SW 1271 (cell line): ENCODE data around the gene ATP2B2.

ENCODE experiments used
- DNase-seq, 2 experiments: peaks; one replicate each; lab custom pipeline; 2025; lab: John Stamatoyannopoulos, UW

The ATP2B2 gene

DNA sequence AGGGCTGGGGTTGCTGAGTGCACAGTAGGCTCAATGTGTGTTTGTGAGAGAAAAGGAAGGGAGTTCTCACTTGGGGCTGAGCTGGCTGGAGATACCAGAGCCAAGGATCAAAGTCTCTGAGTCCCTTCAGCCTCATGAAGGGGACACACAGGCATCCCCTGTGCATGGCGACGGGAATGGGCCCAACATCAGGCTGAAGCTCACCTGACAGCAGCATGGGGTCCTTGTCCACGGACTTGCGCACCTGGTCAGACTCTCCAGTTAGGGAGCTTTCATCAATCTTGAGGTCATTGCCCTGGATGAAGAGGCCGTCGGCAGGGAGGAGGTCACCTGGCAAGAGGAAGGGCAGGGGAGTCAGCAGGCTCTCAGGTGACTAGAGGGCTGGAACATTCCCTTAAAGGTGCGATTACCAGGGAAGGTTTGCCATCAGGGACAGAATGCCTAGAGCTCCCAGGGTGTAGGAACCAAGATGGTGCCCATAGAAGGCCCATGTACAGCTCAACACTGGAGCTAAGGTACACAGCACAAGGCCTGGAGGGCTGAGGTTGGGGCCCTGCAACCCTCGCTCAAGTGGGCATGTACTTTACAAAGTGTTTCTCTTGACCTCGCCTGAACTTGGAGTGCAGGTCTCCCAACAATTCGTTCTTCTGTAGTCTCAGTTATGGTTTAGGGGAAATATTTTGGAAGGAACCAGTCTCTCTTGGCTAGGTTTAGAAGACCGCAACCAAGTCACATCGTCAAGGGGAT lies 104.5 kb downstream of the ATP2B2 start:
- DNase-seq: no peak

GRCh38 chr3:10400050-10400748 lies 105.2 kb downstream of the ATP2B2 start:
- DNase-seq: no peak

GRCh38 chr3:10399634-10400033 lies 105.8 kb downstream of the ATP2B2 start:
- DNase-seq: no peak

- DNase-seq: no peak
Measured at GRCh38 chr3:10398341-10398740, 107.0 kb downstream of the ATP2B2 start.

DNA sequence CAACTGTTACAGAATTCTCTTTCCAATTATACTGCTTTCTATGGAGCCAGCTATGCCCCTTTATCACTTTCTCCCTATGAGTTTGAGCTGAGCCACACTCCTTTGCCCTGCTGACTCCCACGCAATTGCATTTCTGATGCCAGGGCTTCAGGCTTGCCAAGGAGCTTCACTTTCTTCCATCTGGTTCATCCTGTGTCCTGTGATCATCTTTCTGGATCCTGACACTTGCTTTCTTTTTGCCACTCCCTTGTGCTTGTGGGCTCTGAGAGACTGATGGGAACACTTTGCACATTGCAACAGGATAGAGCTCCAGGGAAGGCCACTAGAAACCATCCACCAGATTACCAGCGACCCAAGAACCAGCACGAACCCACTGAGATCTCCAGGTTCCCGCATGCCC lies 107.5 kb downstream of the ATP2B2 start:
- DNase-seq: no peak

DNA sequence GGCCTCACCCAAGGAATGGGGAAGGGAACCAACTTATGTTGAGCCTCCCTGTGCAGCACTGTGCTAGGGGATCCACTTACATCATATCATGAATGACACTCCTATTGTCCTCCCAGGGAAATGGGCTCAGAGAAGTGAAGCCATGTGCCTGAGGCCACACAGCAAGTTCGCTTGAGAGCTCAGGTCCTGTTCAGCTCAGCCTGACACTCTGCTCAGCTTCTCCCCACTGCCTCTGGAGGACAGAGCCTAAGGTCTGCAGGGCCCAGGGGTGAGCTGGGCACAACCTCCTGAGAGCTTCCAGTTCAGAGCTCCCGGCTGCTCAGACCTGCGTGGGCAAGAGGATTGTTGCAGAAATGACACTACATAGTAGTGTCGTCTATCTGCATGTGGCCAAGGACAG lies 108.5 kb downstream of the ATP2B2 start:
- DNase-seq: no peak

DNA sequence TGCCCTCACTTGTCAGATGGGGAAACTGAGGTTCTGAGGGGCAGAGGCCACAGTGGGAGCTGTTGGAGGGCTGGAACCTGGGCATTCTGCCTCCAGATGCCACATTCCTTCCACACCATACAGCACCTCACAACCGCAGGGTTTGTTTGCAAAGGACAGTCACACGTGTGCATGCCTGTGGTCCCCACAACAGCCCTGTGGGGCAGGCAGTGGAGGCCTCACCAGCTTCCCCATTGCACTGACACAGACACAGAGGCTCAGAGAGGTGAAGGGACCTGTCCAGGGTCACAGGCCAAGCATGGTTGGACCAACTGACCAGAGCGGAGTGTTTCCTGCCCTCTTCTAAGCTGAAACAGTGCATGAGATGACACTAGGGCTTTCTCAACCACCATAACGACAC lies 109.3 kb downstream of the ATP2B2 start:
- no peak for DNase-seq

GRCh38 chr3:10395671-10396070 lies 109.7 kb downstream of the ATP2B2 start:
- DNase-seq: no peak

DNA sequence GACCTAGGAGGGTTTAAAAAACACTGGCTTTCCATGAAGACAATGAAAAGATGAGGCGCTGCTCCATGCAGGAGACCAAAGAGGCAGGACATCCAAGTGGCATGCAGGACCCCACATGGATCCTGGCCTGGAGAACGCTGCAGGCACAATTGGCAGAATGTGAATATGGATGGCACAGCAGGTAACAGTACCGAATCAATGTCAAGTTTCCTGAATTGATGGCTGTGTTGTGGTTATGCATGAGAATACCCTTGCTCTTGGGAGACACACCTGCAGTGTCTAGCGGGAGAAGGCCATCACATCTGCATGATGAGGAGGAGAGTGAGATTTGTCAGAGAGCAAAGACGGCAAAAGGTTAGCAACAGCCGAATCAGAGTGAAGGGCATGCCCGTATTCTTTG lies 110.2 kb downstream of the ATP2B2 start:
- DNase-seq: no peak

DNA sequence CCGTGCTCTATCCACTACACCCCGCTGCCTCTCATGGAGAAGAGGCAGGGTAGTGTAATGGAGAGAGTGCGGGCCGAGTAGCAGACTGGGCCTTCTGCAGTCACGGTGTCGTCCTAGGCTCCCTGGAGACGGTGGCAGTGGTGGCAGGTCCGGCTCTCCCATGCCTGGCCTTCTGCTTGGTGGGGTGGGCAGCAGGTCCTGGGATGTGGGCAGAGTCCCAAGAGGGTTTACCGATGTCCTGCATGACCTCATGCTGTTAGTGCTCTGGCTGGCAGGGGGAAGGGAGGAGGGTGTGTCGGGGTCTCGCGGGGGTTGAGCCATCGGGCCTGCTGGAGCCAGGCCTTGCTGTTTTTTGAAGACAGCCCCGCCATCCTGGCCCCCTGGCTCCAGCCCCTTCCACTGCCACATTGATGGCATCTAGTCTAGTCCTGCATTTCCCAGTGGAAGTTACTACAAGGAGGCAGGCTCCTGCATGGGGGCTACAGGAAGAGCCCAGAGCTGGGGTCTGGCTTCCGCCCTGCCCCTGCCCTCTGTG lies 110.8 kb downstream of the ATP2B2 start:
- DNase-seq: no peak

DNA sequence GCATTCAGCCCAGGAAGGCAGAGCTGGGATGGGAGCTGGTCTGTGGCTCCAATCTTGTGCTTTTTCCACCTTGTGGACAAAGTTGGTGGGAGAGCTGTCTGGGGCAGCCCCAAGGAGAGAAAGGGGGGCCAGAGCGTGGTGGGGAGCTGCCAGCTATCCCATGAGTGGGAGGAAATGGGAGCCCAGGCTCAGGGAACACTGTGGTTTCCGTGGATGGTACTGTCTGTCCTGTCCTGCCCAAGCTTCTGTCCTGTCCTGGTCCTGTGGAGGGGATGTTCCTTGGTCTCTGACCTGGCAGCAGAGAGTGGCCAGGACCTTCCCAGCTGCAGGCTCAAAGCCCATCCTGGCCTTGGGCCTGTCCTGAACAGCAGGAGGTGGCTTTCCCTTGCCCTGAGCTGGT lies 111.9 kb downstream of the ATP2B2 start:
- no peak for DNase-seq

DNA sequence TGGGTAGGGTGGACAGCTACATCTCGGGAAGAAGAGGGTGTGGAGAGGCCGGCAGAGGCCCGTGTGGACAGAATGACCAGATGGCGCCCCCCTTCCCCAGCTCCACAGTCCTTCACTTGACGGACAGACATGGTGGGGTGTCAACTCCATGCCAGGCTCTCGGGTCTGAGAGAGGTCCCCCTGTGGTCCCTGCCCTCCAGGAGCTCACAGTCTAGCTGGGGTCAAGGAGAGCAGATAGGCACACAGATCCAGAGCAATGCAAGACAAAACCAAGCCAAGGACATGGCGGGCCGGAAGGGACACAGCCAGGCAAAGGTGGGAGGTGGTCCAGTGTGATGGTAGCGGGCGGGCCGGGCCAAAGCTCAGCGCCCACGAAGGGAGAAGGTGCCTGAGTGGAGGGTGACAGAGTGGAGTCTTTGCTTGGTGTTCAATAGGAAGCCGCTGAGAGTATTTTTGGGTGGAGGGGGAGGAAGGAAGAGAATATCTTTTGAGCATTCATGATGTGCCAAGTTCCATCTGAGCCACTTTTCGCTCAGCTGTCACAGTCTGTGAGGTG lies 112.4 kb downstream of the ATP2B2 start:
- DNase-seq: no peak

DNA sequence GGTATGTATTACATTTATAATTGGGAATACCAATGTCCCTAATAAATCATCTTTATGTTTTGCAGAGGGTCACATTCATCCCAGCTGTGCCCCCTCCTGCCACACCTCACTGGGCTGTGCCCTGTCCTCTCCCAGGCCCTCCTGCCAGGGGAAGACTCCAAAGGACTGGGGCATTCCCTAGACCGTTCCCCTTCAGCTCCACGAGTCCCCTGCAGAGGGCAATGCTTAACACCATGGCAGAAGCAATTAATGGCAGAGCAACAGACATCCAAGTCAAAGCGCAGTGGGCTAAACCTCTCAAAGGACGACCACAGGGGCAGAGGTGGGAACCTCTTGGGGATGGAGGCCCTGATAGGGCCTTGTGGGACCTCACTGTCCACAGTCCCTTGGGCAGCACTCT lies 113.1 kb downstream of the ATP2B2 start:
- DNase-seq: no peak

DNA sequence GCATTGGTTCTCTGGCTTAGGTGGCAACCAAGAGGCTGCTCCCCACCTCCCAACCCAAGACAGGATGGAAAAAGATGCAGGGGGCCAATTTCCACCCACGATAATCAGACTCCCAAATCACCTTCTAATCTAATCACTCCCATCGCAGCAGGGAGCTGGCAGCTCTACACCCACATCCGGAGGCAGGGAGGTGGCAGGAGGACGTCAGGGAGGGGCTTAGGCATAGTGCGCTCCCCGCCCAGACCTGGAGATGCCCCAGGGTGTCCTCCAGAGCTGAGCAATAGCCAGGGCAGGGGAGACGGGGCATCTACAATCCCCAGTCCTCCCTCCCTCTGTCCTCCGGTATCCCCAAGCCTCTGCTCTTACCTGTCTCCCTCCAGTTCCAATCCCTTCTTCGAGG lies 114.0 kb downstream of the ATP2B2 start:
- DNase-seq: no peak

DNA sequence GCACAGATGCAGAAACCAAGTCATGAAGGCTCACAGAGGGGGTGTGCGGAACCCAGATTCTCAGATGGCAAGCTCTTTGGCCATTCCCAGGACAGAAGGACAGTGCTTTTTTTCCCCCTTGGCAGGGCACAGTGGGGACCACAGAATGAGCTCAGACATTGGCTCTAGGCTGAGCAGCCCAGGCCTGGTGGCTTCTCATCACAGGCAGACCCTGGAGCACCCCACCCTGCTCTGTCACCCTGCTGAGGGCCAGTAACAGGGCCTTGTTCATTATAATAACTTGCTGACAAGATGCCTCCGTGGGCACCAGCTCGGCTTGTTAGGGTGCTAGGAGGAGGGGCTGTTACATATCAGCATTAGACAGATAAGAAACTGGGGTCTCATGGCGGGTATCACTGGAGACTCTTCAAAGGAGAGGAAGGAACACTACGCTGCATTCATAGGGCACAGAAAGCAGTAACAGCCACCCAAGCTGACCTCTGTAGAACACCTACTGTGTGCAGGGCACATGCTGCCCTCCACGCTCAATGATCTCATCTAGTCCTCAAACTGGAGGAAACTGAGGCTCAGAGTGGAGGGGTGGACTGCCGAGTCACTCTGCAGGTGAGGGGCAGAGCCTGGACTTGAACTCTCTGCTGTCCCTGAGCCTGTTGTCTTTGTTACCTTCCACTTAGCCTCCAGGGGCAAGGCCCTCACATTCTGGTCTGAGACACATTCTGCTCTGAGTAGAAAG lies 114.6 kb downstream of the ATP2B2 start:
- DNase-seq: no peak

DNA sequence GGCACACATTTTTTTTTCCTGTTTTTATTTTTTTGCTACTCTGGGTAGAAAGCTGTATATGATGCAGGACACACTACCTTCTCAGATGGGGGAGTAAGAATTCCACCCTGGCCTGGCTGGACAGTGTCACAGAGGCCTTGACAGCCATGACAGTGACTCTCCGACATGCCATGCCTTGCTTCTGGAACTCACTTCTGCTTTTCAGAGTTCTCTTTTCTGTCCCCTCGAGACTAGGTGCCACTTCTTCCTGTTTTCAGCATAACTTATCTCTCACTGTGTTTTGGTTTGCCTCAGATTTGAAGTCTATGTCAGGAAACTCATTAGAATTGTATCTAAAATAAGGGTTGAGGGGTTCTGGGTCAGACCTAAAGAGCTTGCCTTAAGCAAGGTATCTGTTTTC lies 115.4 kb downstream of the ATP2B2 start:
- DNase-seq: no peak

GRCh38 chr3:10389339-10389738 lies 116.0 kb downstream of the ATP2B2 start:
- no peak for DNase-seq

GRCh38 chr3:10387881-10388609 lies 117.3 kb downstream of the ATP2B2 start:
- peak in 1 of 2 experiments; percentile 45 for DNase-seq

GRCh38 chr3:10386121-10386520 lies 119.3 kb downstream of the ATP2B2 start:
- no peak for DNase-seq

GRCh38 chr3:10384541-10385360 lies 120.6 kb downstream of the ATP2B2 start:
- no peak for DNase-seq

DNA sequence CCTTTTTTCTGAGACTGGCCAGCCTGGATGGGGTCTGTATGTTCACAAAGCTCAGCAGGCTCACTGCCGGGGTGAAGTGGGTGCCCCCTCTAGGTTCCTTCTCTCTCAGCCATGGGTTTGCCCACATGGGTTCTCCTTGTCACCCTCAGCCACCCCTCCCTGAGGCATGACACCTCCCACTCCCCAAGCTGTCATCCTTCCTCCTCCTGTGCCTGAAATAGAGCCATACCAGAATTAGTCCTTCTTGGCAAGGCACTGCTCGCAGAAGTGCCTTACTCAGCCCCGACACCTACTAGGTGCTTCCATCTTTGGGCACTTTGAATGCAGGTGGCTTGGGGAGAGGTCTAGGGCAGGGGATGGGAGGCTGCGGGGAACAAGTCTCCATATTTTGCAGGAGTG lies 121.5 kb downstream of the ATP2B2 start:
- no peak for DNase-seq
